Parathyroid adenoma (tissue), 2 donors: ENCODE results near the gene C11orf97.

Experiments used
- H2AFZ ChIP-seq: fragments of 300-600 bp; sonication (generic); one replicate; pipeline ENCODE4 v1.7.0; 2017; ENCODE audit warnings: antibody characterized with exemption, mild to moderate bottlenecking
- H3K27ac ChIP-seq: fragments of 300-600 bp; sonication (generic); one replicate; pipeline ENCODE4 v1.7.0; 2017
- H3K27me3 ChIP-seq: fragments of 300-600 bp; sonication (generic); one replicate; pipeline ENCODE4 v1.7.0; 2017; ENCODE audit warnings: low read length; ENCODE audit not compliant: control insufficient read depth, insufficient read depth
- H3K36me3 ChIP-seq: fragments of 300-600 bp; sonication (generic); one replicate; pipeline ENCODE4 v1.7.0; 2017; ENCODE audit warnings: low read length; ENCODE audit not compliant: control insufficient read depth, insufficient read depth
- H3K4me1 ChIP-seq: fragments of 300-600 bp; sonication (generic); one replicate; pipeline ENCODE4 v1.7.0; 2017; ENCODE audit warnings: control low read depth
- H3K4me2 ChIP-seq: fragments of 300-600 bp; sonication (generic); one replicate; pipeline ENCODE4 v1.7.0; 2017; ENCODE audit warnings: low read length
- H3K4me3 ChIP-seq: fragments of 300-600 bp; sonication (generic); one replicate; pipeline ENCODE4 v1.7.0; 2017; ENCODE audit warnings: low read depth, low read length
- H3K79me2 ChIP-seq: fragments of 300-600 bp; sonication (generic); one replicate; pipeline ENCODE4 v1.7.0; 2017; ENCODE audit warnings: control low read depth
- H3K9ac ChIP-seq: fragments of 300-600 bp; sonication (generic); one replicate; pipeline ENCODE4 v1.7.0; 2017; ENCODE audit warnings: mild to moderate bottlenecking
- H3K9me3 ChIP-seq: fragments of 300-600 bp; sonication (generic); one replicate; pipeline ENCODE4 v1.7.0; 2017; ENCODE audit warnings: low read length; ENCODE audit not compliant: control insufficient read depth
- CTCF ChIP-seq: fragments of 300-600 bp; sonication (generic); IDR thresholded peaks from one replicate; pipeline ENCODE4 v1.7.0; 2017; ENCODE audit warnings: antibody characterized with exemption, mild to moderate bottlenecking
- donor health status: primary hyperparathyroidism.

Gene C11orf97

GRCh38 chr11:94481342-94481741 lies 30.9 kb upstream of the C11orf97 start:
- no peak overlapping the region for H3K4me3 ChIP-seq
- TF ChIP-seq CTCF = no peak
- no peaks in the 10 kb centered on the region for H3K4me1 ChIP-seq
- no peak overlapping the region for H3K9ac ChIP-seq
- H3K27me3 ChIP-seq = no peaks in the 10 kb centered on the region
- H2AFZ ChIP-seq = no peak overlapping the region
- no peak overlapping the region for H3K27ac ChIP-seq
- no peaks in the 10 kb centered on the region for H3K36me3 ChIP-seq
- no peak overlapping the region for H3K4me2 ChIP-seq
- no peaks in the 10 kb centered on the region for H3K9me3 ChIP-seq
- no peaks in the 10 kb centered on the region for H3K79me2 ChIP-seq

GRCh38 chr11:94486068-94486467 lies 26.2 kb upstream of the C11orf97 start:
- Histone ChIP-seq H3K9ac (no peak overlapping the region), H3K79me2 (no peaks in the 10 kb centered on the region), H3K4me2 (no peak overlapping the region), H3K9me3 (no peaks in the 10 kb centered on the region), H3K4me1 (no peaks in the 10 kb centered on the region), H3K27ac (no peak overlapping the region), H3K36me3 (no peaks in the 10 kb centered on the region), H2AFZ (no peak overlapping the region), H3K4me3 (no peak overlapping the region), H3K27me3 (no peaks in the 10 kb centered on the region)
- no peak for TF ChIP-seq CTCF

- peak within 1 kb of the TSS; percentile 90 for H3K4me2 ChIP-seq
- H3K4me1 ChIP-seq = no peaks in the 10 kb centered on the region
- H3K79me2 ChIP-seq = no peaks in the 10 kb centered on the region
- no peaks in the 10 kb centered on the region for H3K9me3 ChIP-seq
- peak within 1 kb of the TSS; percentile 95 for H2AFZ ChIP-seq
- H3K27me3 ChIP-seq = no peaks in the 10 kb centered on the region
- peak within 1 kb of the TSS; percentile 83 for H3K4me3 ChIP-seq
- H3K9ac ChIP-seq = peak within 1 kb of the TSS; percentile 74
- peak within 1 kb of the TSS; percentile 67 for H3K27ac ChIP-seq
- H3K36me3 ChIP-seq = no peaks in the 10 kb centered on the region
- TF ChIP-seq CTCF = no peak
These were observed 18.8 kb upstream of the C11orf97 start, which contains the start of the genes ANKRD49 and MRE11 for GRCh38 chr11:94493281-94494125. ANKRD49 (plus strand) TSS chr11:94493984; CDS start chr11:94496694, 2,710 bp downstream. MRE11 (minus strand) TSS chr11:94493844; CDS start chr11:94492801, 1,043 bp downstream.

- Histone ChIP-seq H3K27ac (peak overlapping the region; percentile 67), H3K9me3 (no peaks in the 10 kb centered on the region), H3K79me2 (no peaks in the 10 kb centered on the region), H3K4me3 (peak overlapping the region; percentile 83), H3K27me3 (no peaks in the 10 kb centered on the region), H3K36me3 (no peaks in the 10 kb centered on the region), H3K9ac (peak overlapping the region; percentile 74), H2AFZ (peak overlapping the region; percentile 95), H3K4me1 (no peaks in the 10 kb centered on the region), H3K4me2 (peak overlapping the region; percentile 90)
- no peak for TF ChIP-seq CTCF
These were observed 18.1 kb upstream of the C11orf97 start for GRCh38 chr11:94494126-94494680.
